Retinal pigment epithelial cell (primary cell): Measurements from ENCODE around the gene RCAN3.

Experiments
- DNase-seq: peaks from one replicate; pipeline ENCODE4 v3.0.0-alpha.2; 2010; ENCODE audit warnings: low read depth
- H3K4me3 ChIP-seq: 2 replicates; pipeline ENCODE4 v1.5.1; 2011; ENCODE audit warnings: mild to moderate bottlenecking, low read length, control low read depth, moderate library complexity
- CTCF ChIP-seq: conservative IDR thresholded peaks from 2 replicates; pipeline ENCODE4 v1.5.1; 2011; ENCODE audit warnings: low read depth, low read length, control low read depth, inconsistent platforms

The RCAN3 gene

GRCh38 chr1:24578846-24579245, 76.2 kb downstream of the RCAN3 start:
- no peak for DNase-seq
- no peak overlapping the region for H3K4me3 ChIP-seq
- TF ChIP-seq CTCF, result no peak

GRCh38 chr1:24580756-24581155, 78.1 kb downstream of the RCAN3 start:
- no peak for TF ChIP-seq CTCF
- H3K4me3 ChIP-seq, result no peak overlapping the region
- DNase-seq, result no peak

GRCh38 chr1:24584171-24584647, 81.6 kb downstream of the RCAN3 start:
- no peak for DNase-seq
- no peak for TF ChIP-seq CTCF
- no peak overlapping the region for H3K4me3 ChIP-seq

- TF ChIP-seq CTCF, result no peak
- no peak overlapping the region for H3K4me3 ChIP-seq
- no peak for DNase-seq
Observed at GRCh38 chr1:24586119-24586518, 83.5 kb downstream of the RCAN3 start.

GRCh38 chr1:24586970-24587820, 84.6 kb downstream of the RCAN3 start:
- peak; percentile 16 for DNase-seq
- H3K4me3 ChIP-seq, result no peak overlapping the region
- TF ChIP-seq CTCF, result peak; percentile 83

- H3K4me3 ChIP-seq, result no peak overlapping the region
- TF ChIP-seq CTCF, result no peak
- no peak for DNase-seq
Observed at GRCh38 chr1:24588573-24588972, 85.9 kb downstream of the RCAN3 start.

- TF ChIP-seq CTCF, result no peak
- H3K4me3 ChIP-seq, result no peak overlapping the region
- DNase-seq, result no peak
Observed at GRCh38 chr1:24589200-24589599, 86.6 kb downstream of the RCAN3 start.
